GM12878 (cell line): ENCODE data around the gene SMCO4. TPM values are rescaled to one million over a fixed set of nuclear protein-coding genes. Genes with fewer than 3 reads are reported as not detected.

ENCODE experiments used
- ATAC-seq: fragments of 200-7000 bp; cut with Tn5 transposase; 3 replicates; pipeline ENCODE4 v1.9.1; 2020; ENCODE audit warnings: mild to moderate bottlenecking, moderate library complexity
- BruUV-seq: library from RNA; stranded (reverse); fragments of 400-500 nt; replicated peaks from 2 replicates; lab custom pipeline; 2021; lab: Mats Ljungman, UMichigan
- CTCF ChIA-PET: fragments of 300-600 bp; sonication (Branson Sonifier 250); formaldehyde crosslinking; extraction: SDS; loops from one replicate; lab custom pipeline; 2021; ENCODE audit warnings: inconsistent platforms; lab: Yijun Ruan, JAX
- POLR2A ChIA-PET: fragments of 350-600 bp; formaldehyde crosslinking; extraction: SDS; loops from one replicate; lab custom pipeline; 2021; ENCODE audit warnings: inconsistent platforms; lab: Charles Lee
- RAD21 ChIA-PET: fragments of 300-600 bp; sonication (Branson Sonifier 250); formaldehyde crosslinking; loops from one replicate; lab custom pipeline; 2023; ENCODE audit warnings: antibody characterized with exemption; ENCODE audit not compliant: unreplicated experiment; lab: Charles Lee
- SMC1A ChIA-PET: fragments of 300-600 bp; sonication (Branson Sonifier 250); formaldehyde crosslinking; loops from one replicate; lab custom pipeline; 2023; ENCODE audit not compliant: unreplicated experiment, uncharacterized antibody; lab: Charles Lee
- DNase-seq: peaks from one replicate; pipeline ENCODE4 v3.0.0-alpha.2; 2011; ENCODE audit warnings: low read depth, low spot score
- FAIRE-seq: peaks from 3 replicates; lab custom pipeline; 2011; peaks lifted over from hg19 to GRCh38; lab: Jason Lieb, UNC
- H2AFZ ChIP-seq: 2 replicates; pipeline ENCODE4 v1.6.0; 2011; ENCODE audit warnings: low read depth, low read length, control low read depth; ENCODE audit not compliant: control insufficient read depth
- H3K27ac ChIP-seq: 2 replicates; pipeline ENCODE4 v1.5.1; 2011; ENCODE audit warnings: control low read depth; ENCODE audit not compliant: control insufficient read depth, insufficient read depth
- H3K27me3 ChIP-seq, 2 experiments: replicated peaks in 1 of 2; 2 replicates each; pipeline versions ENCODE4 v1.6.0 to v1.6.1; 2011; ENCODE audit warnings: low read length in 1 of 2; ENCODE audit not compliant: control insufficient read depth in 2 of 2, insufficient read depth in 2 of 2
- H3K36me3 ChIP-seq, 2 experiments: 2 replicates each; pipeline ENCODE4 v1.5.1; 2011; ENCODE audit warnings: low read length in 1 of 2; ENCODE audit not compliant: control insufficient read depth in 2 of 2, insufficient read depth in 2 of 2
- H3K4me1 ChIP-seq: 2 replicates; pipeline ENCODE4 v1.6.1; 2011; ENCODE audit warnings: mild to moderate bottlenecking, low read length, moderate library complexity, mixed read lengths; ENCODE audit not compliant: control insufficient read depth, insufficient read depth
- H3K4me2 ChIP-seq: 2 replicates; pipeline ENCODE4 v1.6.0; 2011; ENCODE audit warnings: control low read depth; ENCODE audit not compliant: control insufficient read depth, insufficient read depth
- H3K4me3 ChIP-seq: fragments of 200-600 bp; sonication (generic); 2 replicates; pipeline ENCODE4 v1.5.1; 2016
- H3K79me2 ChIP-seq: 2 replicates; pipeline ENCODE4 v1.6.0; 2011; ENCODE audit warnings: low read length; ENCODE audit not compliant: control insufficient read depth, insufficient read depth
- H3K9ac ChIP-seq: 2 replicates; pipeline ENCODE4 v1.8.0; 2011; ENCODE audit warnings: low read length, control low read depth, mixed read lengths; ENCODE audit not compliant: control insufficient read depth, insufficient read depth
- H3K9me3 ChIP-seq: replicated peaks from 3 replicates; pipeline ENCODE4 v1.5.1; 2011; ENCODE audit warnings: mild to moderate bottlenecking, low read length; ENCODE audit not compliant: control insufficient read depth, insufficient read depth
- H4K20me1 ChIP-seq: 2 replicates; pipeline ENCODE4 v1.6.0; 2011; ENCODE audit not compliant: control insufficient read depth, insufficient read depth
- BMI1 ChIP-seq: fragments of 450-650 bp; IDR thresholded peaks from 2 replicates; pipeline ENCODE4 v1.6.1; 2016; ENCODE audit warnings: mild to moderate bottlenecking, moderate library complexity, borderline replicate concordance
- EP300 ChIP-seq, 2 experiments: fragments of 150-350 bp in 1 of 2; IDR thresholded peaks; 2 replicates each; pipeline ENCODE4 v1.6.1; 2011 to 2012; ENCODE audit warnings: low read depth in 2 of 2, low read length in 2 of 2, borderline replicate concordance in 1 of 2, improper control_type of control experiment in 1 of 2, inconsistent platforms in 1 of 2; ENCODE audit not compliant: control insufficient read depth in 1 of 2
- KLF5 ChIP-seq: fragments of 450-650 bp; IDR thresholded peaks from 2 replicates; pipeline ENCODE4 v1.6.1; 2014; ENCODE audit warnings: mild to moderate bottlenecking; ENCODE audit not compliant: partially characterized antibody
- MTA3 ChIP-seq: IDR thresholded peaks from 2 replicates; pipeline ENCODE4 v1.6.1; 2012; ENCODE audit warnings: low read length, inconsistent platforms, borderline replicate concordance
- PAX5 ChIP-seq: IDR thresholded peaks from 2 replicates; pipeline ENCODE4 v1.6.1; 2011; ENCODE audit warnings: low read depth, low read length, borderline replicate concordance
- PAX8 ChIP-seq: fragments of 450-650 bp; IDR thresholded peaks from 2 replicates; pipeline ENCODE4 v1.6.1; 2017; ENCODE audit warnings: mild to moderate bottlenecking, moderate library complexity
- SUPT20H ChIP-seq: IDR thresholded peaks from 2 replicates; pipeline ENCODE4 v1.6.1; 2011; ENCODE audit warnings: low read depth, mild to moderate bottlenecking, low read length, moderate library complexity, borderline replicate concordance; ENCODE audit not compliant: control insufficient read depth
- TBL1XR1 ChIP-seq: IDR thresholded peaks from 2 replicates; pipeline ENCODE4 v1.6.1; 2012; ENCODE audit warnings: low read depth, low read length, improper control_type of control experiment
- ZNF622 ChIP-seq: fragments of 450-650 bp; IDR thresholded peaks from 2 replicates; pipeline ENCODE4 v1.6.1; 2017; ENCODE audit warnings: mild to moderate bottlenecking, inconsistent platforms
- ZZZ3 ChIP-seq: IDR thresholded peaks from 2 replicates; pipeline ENCODE4 v1.6.1; 2011; ENCODE audit warnings: low read depth; ENCODE audit not compliant: control insufficient read depth, insufficient read length
- WGBS: methylation state at CpG from one replicate; pipeline ENCODE4 v1.1.6; 2016; ENCODE audit warnings: low lambda C conversion rate; ENCODE audit not compliant: insufficient replicate concordance, insufficient coverage; ENCODE audit errors: missing lambda C conversion rate; 5-methylcytosine and 5-hydroxymethylcytosine counted together
- in situ Hi-C: fragments of 300-500 bp; cut with MboI; formaldehyde crosslinking; loops from 9 replicates; pipeline ENCODE4 v1.14.3; 2018; ENCODE audit warnings: mixed read lengths
- intact Hi-C: fragments of 100-400 bp; cut with micrococcal nuclease; formaldehyde crosslinking; loops from one replicate; pipeline ENCODE4 v1.14.2; 2022; ENCODE audit not compliant: unreplicated experiment
- polyA plus RNA-seq, 11 experiments: library from polyadenylated mRNA; depleted of rRNA in 4 of 11; unstranded in 6 of 11; stranded (reverse) in 5 of 11; fragments of >200 nt; fragmentation: Nextera tagmentation in 4 of 11; fragmentation: Illumina TruSeq in 1 of 11; extraction: Ambion mirVana in 4 of 11; extraction: Trizol in 1 of 11; gene quantifications; 1 replicate in 1 of 11; 2 replicates in 10 of 11; pipeline versions ENCODE4 v1.2.1 to v1.2.3, GENCODE V29; 2011 to 2016; ENCODE audit warnings: inconsistent platforms in 2 of 11, missing spikeins in 2 of 11, low read depth in 1 of 11
- total RNA-seq, 4 experiments: library from RNA; depleted of rRNA in 3 of 4; stranded (reverse); fragments of >200 nt in 3 of 4; fragmentation: Illumina TruSeq in 1 of 4; extraction: Trizol in 1 of 4; gene quantifications; 2 replicates each; pipeline versions ENCODE4 v1.2.1 to v1.2.3, GENCODE V29; 2013 to 2021
- TF ChIP-seq, protein P1 (sequence below): fragments of 450-650 bp; IDR thresholded peaks from 2 replicates; pipeline ENCODE4 v1.6.1; 2016; ENCODE audit warnings: mild to moderate bottlenecking

Gene SMCO4
- total and polyA plus RNA-seq, 10 of the 15 experiments (the other 5 are each of a cell fraction or from before 2014, with no cell fraction given) = 3.6 to 59.9 (median 27.9) TPM

DNA sequence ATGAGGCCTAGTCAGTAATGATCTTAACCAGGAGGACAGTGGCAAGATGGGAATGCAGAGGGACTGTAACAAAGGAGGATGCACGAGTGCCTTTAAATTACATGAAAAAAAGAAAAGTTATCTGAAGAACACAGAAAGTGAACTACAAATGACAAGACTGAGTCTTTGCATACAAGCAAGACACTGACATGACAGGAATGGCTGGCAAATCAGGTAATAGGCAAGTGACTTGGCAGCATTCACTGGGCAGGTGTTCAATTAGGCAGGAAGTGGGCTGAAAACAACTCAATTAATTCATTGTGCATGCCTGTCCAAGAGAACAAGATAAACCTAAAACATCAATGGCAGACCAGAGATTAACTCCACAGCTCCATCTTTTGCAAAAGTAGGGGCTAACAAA is 24.0 kb downstream of the SMCO4 start:
- Histone ChIP-seq H3K4me2 (peak overlapping the region; percentile 14), H3K79me2 (peaks cover 44% of the 10 kb centered on the region), H2AFZ (no peak overlapping the region), H3K4me1 (peaks cover 51% of the 10 kb centered on the region), H3K27me3 (no peaks in the 10 kb centered on the region), H3K4me3 (no peak overlapping the region), H3K9me3 (no peaks in the 10 kb centered on the region), H3K36me3 (no peaks in the 10 kb centered on the region; a peak in 1 of 4 replicates), H4K20me1 (no peaks in the 10 kb centered on the region), H3K9ac (no peak overlapping the region), H3K27ac (no peak overlapping the region)
- TF ChIP-seq, protein P1, sequence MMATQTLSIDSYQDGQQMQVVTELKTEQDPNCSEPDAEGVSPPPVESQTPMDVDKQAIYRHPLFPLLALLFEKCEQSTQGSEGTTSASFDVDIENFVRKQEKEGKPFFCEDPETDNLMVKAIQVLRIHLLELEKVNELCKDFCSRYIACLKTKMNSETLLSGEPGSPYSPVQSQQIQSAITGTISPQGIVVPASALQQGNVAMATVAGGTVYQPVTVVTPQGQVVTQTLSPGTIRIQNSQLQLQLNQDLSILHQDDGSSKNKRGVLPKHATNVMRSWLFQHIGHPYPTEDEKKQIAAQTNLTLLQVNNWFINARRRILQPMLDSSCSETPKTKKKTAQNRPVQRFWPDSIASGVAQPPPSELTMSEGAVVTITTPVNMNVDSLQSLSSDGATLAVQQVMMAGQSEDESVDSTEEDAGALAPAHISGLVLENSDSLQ = peak; percentile 18; the same call in 1 of the 2 replicates
- TF ChIP-seq ZNF622 = no peak
- TF ChIP-seq TBL1XR1 = no peak
- RAD21 ChIA-PET = interaction anchor here (0.6 to 15.4 kb wide), 2 partner anchors 18 to 115 kb away, joined by 3 to 299 read pairs; partner anchors contain the start of gene SMCO4
- intact Hi-C loops (no loop called here), in situ Hi-C loops (no loop called here)
- DNase-seq = no peak
- no peak for FAIRE-seq
- SMC1A ChIA-PET = interaction anchor here (0.7 to 9.3 kb wide), 2 partner anchors 17 to 28 kb away, joined by 3 to 275 read pairs; no protein-coding TSS in a partner anchor
- BruUV-seq = no TSS peak
- ATAC-seq = no peak
- POLR2A ChIA-PET = interaction anchor here (1.1 to 1.5 kb wide), 2 partner anchors 14 to 20 kb away, joined by 3 to 4 read pairs; no protein-coding TSS in a partner anchor
- CTCF ChIA-PET = interaction anchor here (0.6 kb wide), 1 partner anchor 1493 kb away, joined by 3 read pairs; no protein-coding TSS in a partner anchor
- 82% methylated on average over 1 of the region's 1 CpG for WGBS

GRCh38 chr11:93518081-93518480 is 25.1 kb downstream of the SMCO4 start:
- DNase-seq (no peak), ATAC-seq (no peak), FAIRE-seq (no peak)
- Histone ChIP-seq H3K4me2 (no peak overlapping the region), H3K4me3 (no peak overlapping the region), H3K27me3 (no peaks in the 10 kb centered on the region), H3K9me3 (no peaks in the 10 kb centered on the region), H3K4me1 (peaks cover 50% of the 10 kb centered on the region), H3K27ac (no peak overlapping the region), H4K20me1 (no peaks in the 10 kb centered on the region), H3K9ac (no peak overlapping the region), H3K36me3 (no peaks in the 10 kb centered on the region; a peak in 1 of 4 replicates), H2AFZ (no peak overlapping the region), H3K79me2 (peaks cover 47% of the 10 kb centered on the region)
- ChIA-PET POLR2A (no interaction called here), CTCF (no interaction called here), RAD21 (no interaction called here), SMC1A (no interaction called here)
- WGBS = 97% methylated on average over 3 of the region's 3 CpGs
- TF ChIP-seq ZZZ3 (no peak), KLF5 (no peak), PAX5 (no peak), BMI1 (no peak), PAX8 (no peak), MTA3 (no peak), SUPT20H (no peak), EP300 (IDR thresholded peaks at IDR 0.05; ENCODE audit: borderline replicate concordance in 1 of 2, control insufficient read depth in 1 of 2, low read depth in 2 of 2, low read length in 2 of 2) (no peak)
- TF ChIP-seq, protein P1 = no peak
- BruUV-seq = no TSS peak
- in situ Hi-C loops = no loop called here
- intact Hi-C loops = no loop called here
